Activated T-cell treated with anti-CD3 and anti-CD28 coated beads, Interleukin-2, amount 50 U/mL, for 72 hours (primary cell): Measurements from ENCODE around the gene WDR86. TPM values are rescaled to one million over a fixed set of nuclear protein-coding genes. Genes with fewer than 3 reads are reported as not detected.
A peak's percentile ranks its signal among the peaks of the same experiment; 100 is the strongest.

Experiments used
- ATAC-seq, 2 donors: fragments of 150-1000 bp; cut with Tn5 transposase; replicated peaks in 1 of 2; 2 replicates each; pipeline ENCODE4 v1.10.0; 2021; ENCODE audit warnings: moderate library complexity in 2 of 2, mild to moderate bottlenecking in 1 of 2
- DNase-seq, 2 donors: peaks; one replicate each; pipeline ENCODE4 v3.0.0; 2021 to 2022; ENCODE audit warnings: mixed read lengths in 1 of 2
- H3K27ac Mint-ChIP-seq: one replicate; pipeline ENCODE4 v1.8.0; 2022; ENCODE audit warnings: mild to moderate bottlenecking, moderate library complexity, mixed read lengths
- H3K27me3 Mint-ChIP-seq: one replicate; pipeline ENCODE4 v1.8.0; 2022; ENCODE audit warnings: low read depth, mixed read lengths
- H3K36me3 Mint-ChIP-seq, 2 donors: one replicate each; pipeline ENCODE4 v1.8.0; 2022; ENCODE audit warnings: mixed read lengths in 2 of 2, mild to moderate bottlenecking in 1 of 2; ENCODE audit not compliant: insufficient read depth in 2 of 2
- H3K4me1 Mint-ChIP-seq: one replicate; pipeline ENCODE4 v1.8.0; 2022; ENCODE audit warnings: low read depth, mixed read lengths
- H3K4me3 Mint-ChIP-seq, 2 donors: one replicate each; pipeline ENCODE4 v1.8.0; 2022; ENCODE audit warnings: mild to moderate bottlenecking in 2 of 2, mixed read lengths in 2 of 2, moderate library complexity in 2 of 2
- H3K9me3 Mint-ChIP-seq, 2 donors: one replicate each; pipeline ENCODE4 v1.8.0; 2022; ENCODE audit warnings: mixed read lengths in 2 of 2
- total RNA-seq, 2 donors: library from RNA; stranded (reverse); gene quantifications; one replicate each; pipeline ENCODE4 v1.2.3, GENCODE V29; 2022

WDR86 gene
- total RNA-seq, 2 donors from 2014 or later, result 0.53 to 1.0 TPM

- Mint-ChIP-seq H3K27ac (no peak overlapping the region), H3K27me3 (no peaks in the 10 kb centered on the region), H3K4me1 (peaks cover 47% of the 10 kb centered on the region), H3K4me3 (no peak overlapping the region), H3K36me3 (no peaks in the 10 kb centered on the region), H3K9me3 (no peaks in the 10 kb centered on the region)
- DNase-seq (no peak), ATAC-seq (no peak)
Observed at GRCh38 chr7:151436446-151437158, 26.8 kb upstream of the WDR86 start.

- ATAC-seq (no peak), DNase-seq (no peak)
- Mint-ChIP-seq H3K9me3 (no peaks in the 10 kb centered on the region), H3K4me3 (no peak overlapping the region), H3K27ac (no peak overlapping the region), H3K4me1 (peaks cover 45% of the 10 kb centered on the region), H3K27me3 (no peaks in the 10 kb centered on the region), H3K36me3 (no peaks in the 10 kb centered on the region)
Observed at GRCh38 chr7:151435971-151436370, 26.1 kb upstream of the WDR86 start.

- no peak for DNase-seq
- no peak for ATAC-seq
Observed at GRCh38 chr7:151435103-151435916, 25.5 kb upstream of the WDR86 start.

GRCh38 chr7:151434549-151434948 lies 24.7 kb upstream of the WDR86 start:
- DNase-seq (no peak), ATAC-seq (no peak)
- H3K36me3 Mint-ChIP-seq, result no peaks in the 10 kb centered on the region
- no peak overlapping the region for H3K4me3 Mint-ChIP-seq
- H3K27me3 Mint-ChIP-seq, result no peaks in the 10 kb centered on the region
- peaks cover 43% of the 10 kb centered on the region for H3K4me1 Mint-ChIP-seq
- no peak overlapping the region for H3K27ac Mint-ChIP-seq
- H3K9me3 Mint-ChIP-seq, result no peaks in the 10 kb centered on the region

More at GRCh38 chr7:151435103-151435916, 25.5 kb upstream of the WDR86 start:
- Mint-ChIP-seq H3K27ac (no peak overlapping the region), H3K4me1 (peaks cover 42% of the 10 kb centered on the region), H3K27me3 (no peaks in the 10 kb centered on the region), H3K36me3 (no peaks in the 10 kb centered on the region), H3K4me3 (no peak overlapping the region), H3K9me3 (no peaks in the 10 kb centered on the region)

GRCh38 chr7:151433721-151434400 lies 24.0 kb upstream of the WDR86 start:
- H3K4me1 Mint-ChIP-seq, result peaks cover 43% of the 10 kb centered on the region
- H3K27ac Mint-ChIP-seq, result no peak overlapping the region
- peak overlapping the region in 1 of 2 donors; percentile 81 for H3K4me3 Mint-ChIP-seq
- no peaks in the 10 kb centered on the region for H3K9me3 Mint-ChIP-seq
- no peaks in the 10 kb centered on the region for H3K36me3 Mint-ChIP-seq
- DNase-seq (no peak), ATAC-seq (no peak)
- H3K27me3 Mint-ChIP-seq, result no peaks in the 10 kb centered on the region

GRCh38 chr7:151432658-151433521 lies 23.1 kb upstream of the WDR86 start:
- peak; percentile 80 to 86 for DNase-seq
- Mint-ChIP-seq H3K4me1 (peaks cover 47% of the 10 kb centered on the region), H3K27me3 (no peaks in the 10 kb centered on the region), H3K9me3 (no peaks in the 10 kb centered on the region), H3K4me3 (peak overlapping the region; percentile 69 to 81), H3K36me3 (no peaks in the 10 kb centered on the region), H3K27ac (peak overlapping the region; percentile 76)
- ATAC-seq, result peak; percentile 92

GRCh38 chr7:151431768-151432311 lies 22.0 kb upstream of the WDR86 start:
- H3K27ac Mint-ChIP-seq, result no peak overlapping the region
- H3K9me3 Mint-ChIP-seq, result no peaks in the 10 kb centered on the region
- no peak for ATAC-seq

GRCh38 chr7:151431281-151431767 lies 21.5 kb upstream of the WDR86 start:
- DNase-seq (no peak), ATAC-seq (no peak)
- Mint-ChIP-seq H3K27me3 (no peaks in the 10 kb centered on the region), H3K9me3 (no peaks in the 10 kb centered on the region), H3K4me1 (peaks cover 51% of the 10 kb centered on the region), H3K4me3 (no peak overlapping the region), H3K27ac (no peak overlapping the region), H3K36me3 (no peaks in the 10 kb centered on the region)

More at GRCh38 chr7:151431768-151432311, 22.0 kb upstream of the WDR86 start:
- no peaks in the 10 kb centered on the region for H3K27me3 Mint-ChIP-seq
- H3K4me3 Mint-ChIP-seq, result no peak overlapping the region
- DNase-seq, result no peak
- no peaks in the 10 kb centered on the region for H3K36me3 Mint-ChIP-seq
- peaks cover 51% of the 10 kb centered on the region for H3K4me1 Mint-ChIP-seq

GRCh38 chr7:151430391-151431205 lies 20.8 kb upstream of the WDR86 start:
- Mint-ChIP-seq H3K9me3 (no peaks in the 10 kb centered on the region), H3K27me3 (no peaks in the 10 kb centered on the region), H3K36me3 (no peaks in the 10 kb centered on the region), H3K4me3 (peak overlapping the region; percentile 48 to 55), H3K27ac (no peak overlapping the region), H3K4me1 (peaks cover 51% of the 10 kb centered on the region)
- DNase-seq, result no peak
- ATAC-seq, result no peak

- Mint-ChIP-seq H3K27ac (peak overlapping the region; percentile 67), H3K4me1 (peaks cover 51% of the 10 kb centered on the region), H3K36me3 (no peaks in the 10 kb centered on the region), H3K9me3 (no peaks in the 10 kb centered on the region), H3K4me3 (peak overlapping the region; percentile 48 to 55), H3K27me3 (no peaks in the 10 kb centered on the region)
- peak; percentile 53 to 56 for DNase-seq
- peak; percentile 61 for ATAC-seq
Observed at GRCh38 chr7:151429560-151430331, 19.9 kb upstream of the WDR86 start.

GRCh38 chr7:151429237-151429559 lies 19.4 kb upstream of the WDR86 start:
- Mint-ChIP-seq H3K27me3 (no peaks in the 10 kb centered on the region), H3K9me3 (no peaks in the 10 kb centered on the region), H3K4me1 (peaks cover 51% of the 10 kb centered on the region), H3K36me3 (no peaks in the 10 kb centered on the region), H3K4me3 (peak overlapping the region in 1 of 2 donors; percentile 48), H3K27ac (peak overlapping the region; percentile 67)
- no peak for ATAC-seq
- DNase-seq, result no peak
